Measurements from ENCODE around the gene OVCA2.

DNA sequence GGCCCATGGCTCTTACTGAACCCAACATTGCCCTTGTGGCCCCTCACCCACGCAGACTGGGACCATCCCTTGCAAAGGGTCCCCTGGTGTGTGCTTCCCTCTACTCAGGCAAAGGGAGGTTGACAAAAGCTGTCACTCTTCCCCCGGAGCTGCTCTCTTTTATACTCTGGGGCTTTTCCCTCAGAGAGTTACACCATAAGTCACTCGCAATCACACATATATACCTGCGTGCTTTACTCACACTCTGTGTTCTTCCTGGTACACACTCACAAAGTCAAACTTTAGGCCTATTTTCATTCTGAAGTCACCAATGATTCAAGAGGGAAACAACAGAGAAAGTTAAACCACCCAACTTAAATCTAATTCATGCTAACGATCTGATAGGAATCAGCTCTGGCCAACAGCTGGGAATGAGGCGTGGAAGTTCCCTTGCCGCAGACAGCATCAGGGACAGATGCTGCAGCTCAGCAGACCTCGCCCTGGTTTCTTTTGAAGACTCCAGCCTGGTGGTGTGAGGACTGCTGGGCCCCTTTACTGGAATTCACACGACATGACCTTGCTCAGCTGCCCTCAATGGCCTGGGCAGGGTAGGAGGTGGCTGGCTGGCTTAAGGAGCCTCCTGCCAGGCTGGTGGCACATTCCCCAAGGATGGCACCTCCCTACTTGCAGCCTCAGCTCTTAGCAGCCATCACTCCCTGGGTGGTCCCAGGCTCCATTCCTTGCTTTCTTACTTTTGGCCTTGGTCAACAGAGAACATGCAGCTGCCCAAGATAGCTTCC is 40.4 kb downstream of the OVCA2 start:
- TF ChIP-seq, protein P1, sequence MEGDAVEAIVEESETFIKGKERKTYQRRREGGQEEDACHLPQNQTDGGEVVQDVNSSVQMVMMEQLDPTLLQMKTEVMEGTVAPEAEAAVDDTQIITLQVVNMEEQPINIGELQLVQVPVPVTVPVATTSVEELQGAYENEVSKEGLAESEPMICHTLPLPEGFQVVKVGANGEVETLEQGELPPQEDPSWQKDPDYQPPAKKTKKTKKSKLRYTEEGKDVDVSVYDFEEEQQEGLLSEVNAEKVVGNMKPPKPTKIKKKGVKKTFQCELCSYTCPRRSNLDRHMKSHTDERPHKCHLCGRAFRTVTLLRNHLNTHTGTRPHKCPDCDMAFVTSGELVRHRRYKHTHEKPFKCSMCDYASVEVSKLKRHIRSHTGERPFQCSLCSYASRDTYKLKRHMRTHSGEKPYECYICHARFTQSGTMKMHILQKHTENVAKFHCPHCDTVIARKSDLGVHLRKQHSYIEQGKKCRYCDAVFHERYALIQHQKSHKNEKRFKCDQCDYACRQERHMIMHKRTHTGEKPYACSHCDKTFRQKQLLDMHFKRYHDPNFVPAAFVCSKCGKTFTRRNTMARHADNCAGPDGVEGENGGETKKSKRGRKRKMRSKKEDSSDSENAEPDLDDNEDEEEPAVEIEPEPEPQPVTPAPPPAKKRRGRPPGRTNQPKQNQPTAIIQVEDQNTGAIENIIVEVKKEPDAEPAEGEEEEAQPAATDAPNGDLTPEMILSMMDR (IDR thresholded peaks at IDR 0.05): no peak
- TF ChIP-seq POLR2AphosphoS5 (IDR thresholded peaks at IDR 0.05): no peak
- TF ChIP-seq POLR2A (IDR thresholded peaks at IDR 0.05): no peak
